IPS-20b (cell line): ENCODE results near the gene GPR135.
"Not testable (repeated sequence)": the region's sequence is repeated elsewhere in the genome, so short reads cannot be mapped to it uniquely, and the experiment has no call there.

ENCODE experiments used
- H3K27ac ChIP-seq: one replicate; pipeline ENCODE4 v1.5.1; 2013; ENCODE audit warnings: low read length
- H3K27me3 ChIP-seq: 2 replicates; pipeline ENCODE4 v1.6.1; 2013; ENCODE audit warnings: mild to moderate bottlenecking, low read length, inconsistent platforms; ENCODE audit not compliant: insufficient read depth
- H3K36me3 ChIP-seq: 2 replicates; pipeline ENCODE4 v1.6.1; 2013; ENCODE audit warnings: low read depth, mild to moderate bottlenecking, inconsistent platforms, low read length, moderate library complexity; ENCODE audit not compliant: insufficient read depth
- H3K4me1 ChIP-seq: 2 replicates; pipeline ENCODE4 v1.6.1; 2013; ENCODE audit warnings: mild to moderate bottlenecking, control low read depth, inconsistent platforms, low read length, moderate library complexity; ENCODE audit not compliant: insufficient read depth
- H3K4me3 ChIP-seq: 2 replicates; pipeline ENCODE4 v1.5.1; 2013; ENCODE audit warnings: mild to moderate bottlenecking, low read length, inconsistent platforms
- H3K9ac ChIP-seq: 2 replicates; pipeline ENCODE4 v1.6.1; 2013; ENCODE audit warnings: low read depth, mild to moderate bottlenecking, inconsistent platforms, low read length, moderate library complexity
- H3K9me3 ChIP-seq: 2 replicates; pipeline ENCODE4 v1.6.1; 2013; ENCODE audit warnings: mild to moderate bottlenecking, low read depth, low read length, inconsistent platforms; ENCODE audit not compliant: insufficient read depth

GPR135 gene

DNA sequence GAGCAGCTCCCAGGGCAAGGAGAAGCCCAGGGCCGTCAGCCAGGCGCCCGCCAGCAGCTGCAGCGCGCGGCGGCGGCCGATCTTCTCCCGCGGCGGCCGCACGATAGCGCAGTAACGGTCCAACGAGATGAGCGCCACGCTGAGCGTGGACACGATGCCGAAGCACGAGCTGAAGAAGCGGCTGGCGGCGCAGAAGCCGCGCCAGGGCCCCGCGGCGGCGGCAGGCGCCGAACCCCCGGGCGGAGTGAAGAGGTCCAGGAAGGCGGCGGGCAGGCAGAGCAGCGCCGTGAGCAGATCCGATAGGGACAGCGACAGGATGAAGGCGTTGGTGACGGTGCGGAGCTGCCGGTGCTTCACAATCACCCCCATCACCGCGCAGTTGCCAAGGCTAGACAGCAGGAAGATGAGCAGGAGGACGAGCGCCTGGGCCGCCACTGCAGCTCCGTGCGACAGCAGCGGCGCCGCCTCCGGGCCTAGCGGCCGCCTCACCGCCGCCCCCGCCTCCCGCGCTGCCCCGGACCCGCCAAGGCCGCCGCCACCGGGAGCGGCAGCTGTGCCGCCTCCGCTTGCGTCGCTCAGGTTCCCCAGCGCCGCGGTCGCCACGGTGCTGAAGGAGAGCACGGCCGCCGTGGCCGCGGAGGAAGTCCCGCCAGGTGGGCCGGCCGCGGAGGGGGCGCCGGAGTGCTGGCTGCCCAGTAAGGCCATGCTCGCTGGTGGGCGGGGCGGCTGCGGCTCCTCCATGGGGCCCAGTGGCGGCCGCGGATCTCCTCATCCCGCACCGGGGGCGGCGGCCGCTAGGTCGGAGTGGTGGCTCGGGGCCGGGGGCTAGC lies 479 bp downstream of the GPR135 start:
- Histone ChIP-seq H3K4me1 (no peaks in the 10 kb centered on the region), H3K36me3 (no peaks in the 10 kb centered on the region; the same call in 1 of the 2 replicates), H3K27me3 (peaks cover 42% of the 10 kb centered on the region), H3K9me3 (no peaks in the 10 kb centered on the region), H3K9ac (no peak overlapping the region; the same call in 1 of the 2 replicates), H3K4me3 (peak overlapping the region; percentile 74), H3K27ac (no peak overlapping the region)

DNA sequence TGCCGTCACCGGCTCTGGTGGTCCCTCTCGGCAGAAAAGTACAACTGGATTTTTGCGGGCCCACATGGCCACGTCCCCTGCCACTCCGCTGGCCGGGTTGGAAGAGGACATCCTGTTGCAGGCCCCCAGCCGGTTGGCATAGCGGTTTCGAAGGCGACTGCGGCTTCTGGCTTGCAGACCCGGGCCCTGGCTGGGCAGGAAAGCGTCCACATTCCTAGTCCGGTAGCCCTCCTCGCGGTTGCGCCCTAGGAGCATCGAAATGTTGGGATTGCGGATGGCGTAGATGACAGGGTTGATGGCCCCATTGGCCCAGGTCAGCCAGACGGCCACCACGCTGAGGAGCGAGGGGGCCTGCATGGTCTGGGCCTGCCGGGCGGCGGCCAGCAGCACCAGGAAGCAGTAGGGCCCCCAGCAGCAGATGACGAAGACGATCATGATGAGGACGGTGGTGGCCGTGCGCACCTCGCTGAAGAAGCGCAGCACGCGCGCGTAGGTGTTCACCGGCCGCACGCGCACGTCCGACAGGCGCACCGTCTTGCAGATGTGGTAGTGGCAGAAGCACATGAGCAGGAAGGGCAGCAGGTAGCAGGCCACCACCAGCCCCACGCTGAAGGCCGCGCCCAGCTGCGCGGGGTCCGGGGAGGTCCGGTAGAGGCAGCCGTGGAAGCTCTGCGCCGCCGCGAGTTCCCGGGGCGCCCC lies 1.2 kb downstream of the GPR135 start:
- Histone ChIP-seq H3K27ac (no peak overlapping the region), H3K4me1 (no peaks in the 10 kb centered on the region), H3K27me3 (peaks cover 42% of the 10 kb centered on the region), H3K9ac (no peak overlapping the region; the same call in 1 of the 2 replicates), H3K9me3 (no peaks in the 10 kb centered on the region), H3K4me3 (peak overlapping the region; percentile 74; the same call in 1 of the 2 replicates), H3K36me3 (no peaks in the 10 kb centered on the region; the same call in 1 of the 2 replicates)

DNA sequence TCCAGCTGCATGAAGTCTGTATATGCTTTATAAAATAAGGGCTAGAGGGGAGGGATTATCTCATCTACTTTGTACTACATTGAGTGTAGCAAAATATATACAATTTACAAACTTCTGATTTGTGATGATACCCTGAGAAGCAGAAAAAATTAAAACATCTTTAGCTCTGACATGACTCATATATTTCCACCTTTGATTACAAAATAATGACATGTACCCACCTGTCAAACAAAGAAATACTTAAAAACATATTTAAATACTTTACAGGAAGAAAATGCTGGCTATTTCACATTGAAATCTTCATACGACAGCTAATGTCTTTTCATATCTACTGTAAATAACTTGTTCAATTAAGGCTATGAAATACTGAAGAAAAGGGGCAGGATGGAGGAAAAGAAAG lies 3.3 kb downstream of the GPR135 start:
- Histone ChIP-seq H3K27me3 (peaks cover 42% of the 10 kb centered on the region), H3K9ac (no peak overlapping the region), H3K9me3 (no peaks in the 10 kb centered on the region), H3K4me3 (no peak overlapping the region), H3K4me1 (no peaks in the 10 kb centered on the region), H3K36me3 (no peaks in the 10 kb centered on the region; the same call in 1 of the 2 replicates), H3K27ac (no peak overlapping the region)

DNA sequence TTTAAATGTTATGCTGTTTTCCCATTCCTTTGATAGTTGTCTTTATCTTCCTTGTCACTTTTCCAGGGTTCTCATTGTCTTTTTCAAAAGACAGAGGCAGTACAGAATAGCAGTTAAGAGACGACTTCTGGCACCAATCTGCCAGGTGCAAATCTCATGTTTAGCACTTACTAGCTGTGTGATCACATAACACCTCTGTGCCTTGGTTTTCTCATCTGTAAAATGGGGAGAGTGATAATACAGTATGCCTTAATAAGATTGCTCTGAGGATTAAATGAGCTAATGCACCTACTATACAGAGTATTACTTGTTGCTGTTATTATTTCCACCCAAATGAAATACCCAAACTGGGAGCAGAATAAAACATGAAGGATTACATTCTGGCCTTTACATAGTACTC lies 4.8 kb downstream of the GPR135 start:
- Histone ChIP-seq H3K9me3 (no peaks in the 10 kb centered on the region), H3K4me1 (no peaks in the 10 kb centered on the region), H3K27ac (no peak overlapping the region), H3K27me3 (peaks cover 30% of the 10 kb centered on the region), H3K9ac (no peak overlapping the region), H3K4me3 (no peak overlapping the region), H3K36me3 (no peaks in the 10 kb centered on the region; the same call in 1 of the 2 replicates)

DNA sequence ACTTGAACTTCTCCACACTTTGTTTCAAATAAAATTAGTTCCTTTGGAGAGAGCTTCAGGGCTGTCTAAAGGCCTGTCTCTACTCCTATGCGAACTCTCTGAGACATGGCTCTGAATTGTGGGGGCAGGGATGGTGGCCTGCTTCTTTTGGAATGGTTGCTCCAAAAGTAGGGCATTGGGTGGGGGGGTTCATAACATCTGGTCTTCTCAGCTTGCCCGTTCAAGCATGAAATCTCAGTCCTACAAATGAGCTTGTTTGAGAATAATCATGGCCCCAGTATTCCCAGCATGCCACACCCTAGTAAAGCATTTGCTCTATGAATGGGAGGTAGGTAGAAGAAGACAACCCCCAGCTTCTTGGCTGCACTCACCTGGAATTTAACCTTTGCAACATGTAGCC lies 6.7 kb downstream of the GPR135 start:
- no peaks in the 10 kb centered on the region for H3K9me3 ChIP-seq
- no peak overlapping the region for H3K27ac ChIP-seq
- H3K9ac ChIP-seq, result no peak overlapping the region
- H3K4me1 ChIP-seq, result no peaks in the 10 kb centered on the region
- no peaks in the 10 kb centered on the region; the same call in 1 of the 2 replicates for H3K36me3 ChIP-seq
- H3K4me3 ChIP-seq, result no peak overlapping the region
- H3K27me3 ChIP-seq, result peaks cover 16% of the 10 kb centered on the region

DNA sequence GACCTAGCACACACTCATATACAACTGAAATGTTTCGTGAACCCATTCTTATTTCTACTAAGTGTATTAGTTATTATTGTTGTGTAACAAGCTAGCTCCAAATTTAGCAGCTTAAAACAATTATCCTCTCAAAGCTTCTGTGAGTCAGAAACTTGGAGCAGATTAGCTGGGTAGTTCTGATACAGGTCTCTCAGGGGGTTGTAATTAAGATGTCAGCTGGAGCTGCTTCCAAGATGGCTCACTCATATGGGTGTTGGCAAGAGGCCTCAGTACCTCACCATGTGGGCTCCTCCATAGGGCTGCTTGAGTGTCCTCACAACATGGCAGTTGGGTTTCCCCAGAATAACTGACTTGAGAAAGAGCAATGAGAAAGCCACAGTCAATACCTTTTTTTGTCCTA lies 9.8 kb downstream of the GPR135 start:
- H3K4me1 ChIP-seq, result no peaks in the 10 kb centered on the region
- H3K9ac ChIP-seq, result no peak overlapping the region
- H3K27ac ChIP-seq, result no peak overlapping the region
- H3K27me3 ChIP-seq, result no peaks in the 10 kb centered on the region
- no peaks in the 10 kb centered on the region for H3K9me3 ChIP-seq
- no peaks in the 10 kb centered on the region for H3K36me3 ChIP-seq
- no peak overlapping the region for H3K4me3 ChIP-seq

DNA sequence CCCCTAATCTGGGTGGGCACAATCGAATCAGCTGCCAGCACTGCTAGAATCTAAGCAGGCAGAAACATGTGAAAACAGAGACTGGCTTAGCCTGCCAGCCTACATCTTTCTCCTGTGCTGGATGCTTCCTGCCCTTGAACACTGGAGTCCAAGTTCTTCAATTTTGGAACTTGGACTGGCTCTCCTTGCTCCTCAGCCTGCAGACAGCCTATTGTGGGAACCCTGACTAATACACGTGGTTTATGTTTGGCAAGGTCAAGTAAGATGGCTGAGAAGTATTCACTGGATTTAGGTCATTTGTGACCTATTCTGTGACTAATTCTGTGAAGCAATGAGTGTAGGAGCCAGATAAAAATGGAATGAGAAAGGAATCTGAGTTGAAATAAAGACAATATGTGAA lies 11.0 kb downstream of the GPR135 start:
- Histone ChIP-seq H3K9me3 (no peaks in the 10 kb centered on the region), H3K27me3 (no peaks in the 10 kb centered on the region), H3K9ac (no peak overlapping the region), H3K27ac (no peak overlapping the region), H3K4me3 (no peak overlapping the region), H3K4me1 (no peaks in the 10 kb centered on the region), H3K36me3 (no peaks in the 10 kb centered on the region)

DNA sequence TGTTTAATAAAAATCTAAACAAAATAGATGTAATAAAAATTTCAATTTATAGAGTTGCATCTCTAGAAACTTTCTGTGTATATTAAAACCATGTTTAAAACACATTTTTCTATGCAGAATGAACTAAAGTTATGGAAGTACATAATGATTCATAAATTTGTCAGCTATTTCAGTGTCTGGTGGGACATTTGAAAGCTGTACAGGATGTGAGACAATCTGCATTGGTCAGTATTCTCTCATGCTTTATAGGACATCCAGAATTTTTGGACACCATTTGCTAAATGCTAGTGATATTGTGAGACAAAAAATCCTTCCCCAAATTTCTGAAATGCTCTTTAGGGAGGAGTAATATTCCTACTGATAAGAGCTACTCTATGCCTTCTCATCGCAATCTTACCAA lies 13.3 kb downstream of the GPR135 start:
- Histone ChIP-seq H3K27me3 (no peaks in the 10 kb centered on the region), H3K4me3 (no peak overlapping the region), H3K9ac (no peak overlapping the region), H3K4me1 (no peaks in the 10 kb centered on the region), H3K36me3 (no peaks in the 10 kb centered on the region), H3K27ac (no peak overlapping the region), H3K9me3 (no peaks in the 10 kb centered on the region)

DNA sequence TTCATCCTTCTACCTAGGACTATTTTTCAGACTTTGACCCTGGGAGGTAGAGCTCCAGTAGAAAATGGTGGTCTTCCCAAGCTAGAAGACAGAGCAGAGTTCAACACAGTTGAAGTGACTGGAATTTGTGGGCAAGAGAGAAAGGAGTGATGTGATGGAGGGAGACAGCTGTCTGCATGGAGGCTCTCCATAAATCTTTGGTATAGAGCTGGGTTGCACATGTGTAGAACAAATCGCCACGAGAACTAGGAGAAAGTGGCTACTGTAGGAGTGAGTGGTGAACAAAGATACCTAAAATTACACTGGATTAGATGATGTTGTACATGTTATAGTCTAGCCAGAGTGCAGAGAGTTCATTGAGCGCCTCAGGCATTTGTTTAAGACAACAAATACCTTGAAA lies 14.5 kb downstream of the GPR135 start:
- no peaks in the 10 kb centered on the region for H3K9me3 ChIP-seq
- H3K36me3 ChIP-seq, result no peaks in the 10 kb centered on the region
- H3K4me1 ChIP-seq, result no peaks in the 10 kb centered on the region
- H3K27ac ChIP-seq, result no peak overlapping the region
- no peaks in the 10 kb centered on the region for H3K27me3 ChIP-seq
- no peak overlapping the region for H3K9ac ChIP-seq
- no peak overlapping the region for H3K4me3 ChIP-seq

DNA sequence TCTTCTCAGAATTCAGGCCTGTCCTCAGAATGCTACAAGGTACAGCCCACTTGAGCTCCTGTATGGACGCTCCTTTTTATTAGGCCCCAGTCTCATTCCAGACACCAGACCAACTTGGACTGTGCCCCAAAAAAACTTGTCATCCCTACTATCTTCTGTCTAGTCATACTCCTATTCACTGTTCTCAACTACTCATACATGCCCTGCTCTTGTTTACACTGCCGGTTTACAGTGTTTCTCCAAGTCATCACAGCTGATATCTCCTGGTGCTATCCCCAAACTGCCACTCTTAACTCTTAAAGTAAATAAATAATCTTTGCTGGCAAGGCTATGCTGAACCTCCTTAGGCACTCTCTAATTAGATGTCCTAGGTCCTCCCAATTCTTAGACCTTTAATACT lies 16.5 kb downstream of the GPR135 start:
- H3K27ac ChIP-seq, H3K36me3 ChIP-seq, H3K4me3 ChIP-seq, H3K27me3 ChIP-seq, H3K9me3 ChIP-seq, H3K9ac ChIP-seq, H3K4me1 ChIP-seq: not testable (repeated sequence)

DNA sequence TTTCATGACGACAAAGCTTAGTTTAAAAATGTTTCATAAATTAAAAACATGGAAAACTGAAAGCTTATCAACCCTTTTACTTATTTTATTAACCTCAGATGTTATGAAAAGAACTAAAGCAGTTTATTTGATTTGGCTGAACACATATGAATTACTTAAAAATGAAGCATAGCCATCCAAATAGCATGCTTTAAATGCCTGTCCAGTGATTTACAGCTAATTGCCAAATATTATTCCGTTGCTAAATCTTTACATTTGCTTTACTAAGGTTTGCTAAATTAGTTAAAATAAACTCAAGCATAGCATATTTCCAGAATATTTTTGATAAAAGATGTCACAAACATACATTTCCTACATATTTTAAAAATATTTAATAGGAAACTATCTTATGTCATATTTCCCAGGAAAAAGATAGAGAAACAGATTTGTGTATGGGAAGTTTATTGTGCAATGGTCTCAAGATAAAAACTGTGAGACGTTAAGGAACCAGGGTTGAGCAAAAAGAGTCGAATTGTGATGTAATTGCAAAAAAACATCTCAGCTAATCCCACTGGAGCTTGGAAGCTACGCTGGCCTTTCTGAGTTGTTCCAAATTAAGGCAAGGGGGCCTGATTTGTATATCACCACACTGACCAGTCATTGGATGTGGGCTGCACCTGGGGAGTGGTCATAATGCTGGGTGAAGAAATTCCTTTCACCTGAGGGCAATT lies 25.8 kb downstream of the GPR135 start:
- H3K27ac ChIP-seq, result no peak overlapping the region

More for the DNA sequence above, 25.8 kb downstream of the GPR135 start:
- H3K4me3 ChIP-seq, result no peak overlapping the region
- no peak overlapping the region for H3K9ac ChIP-seq
- no peaks in the 10 kb centered on the region for H3K4me1 ChIP-seq
- no peaks in the 10 kb centered on the region for H3K9me3 ChIP-seq
- no peaks in the 10 kb centered on the region for H3K36me3 ChIP-seq
- no peaks in the 10 kb centered on the region for H3K27me3 ChIP-seq
